MV-4-11 (cell line): ENCODE results near the gene KLRB1.

ENCODE experiments used
- DNase-seq: peaks from one replicate; lab custom pipeline; 2025; lab: John Stamatoyannopoulos, UW

KLRB1 gene

GRCh38 chr12:9607716-9608115 is at the start of gene KLRB1:
TSS of gene KLRB1 (minus strand) at chr12:9607916. CDS start at chr12:9607839, 77 bp downstream.
- DNase-seq, result no peak

- DNase-seq, result peak; percentile 75
Measured at GRCh38 chr12:9651265-9651729, 43.6 kb upstream of the KLRB1 start.

GRCh38 chr12:9650151-9650576 is 42.4 kb upstream of the KLRB1 start:
- DNase-seq, result no peak

GRCh38 chr12:9649532-9649940 is 41.8 kb upstream of the KLRB1 start:
- DNase-seq, result peak; percentile 69

- no peak for DNase-seq
Measured at GRCh38 chr12:9648701-9649531, 41.2 kb upstream of the KLRB1 start.

GRCh38 chr12:9647825-9648700 is 40.3 kb upstream of the KLRB1 start:
- peak; percentile 92 for DNase-seq

GRCh38 chr12:9646794-9647781 is 39.4 kb upstream of the KLRB1 start:
- no peak for DNase-seq

- peak; percentile 6 for DNase-seq
Measured at GRCh38 chr12:9644985-9645551, 37.4 kb upstream of the KLRB1 start.

- no peak for DNase-seq
Measured at GRCh38 chr12:9643266-9643660, 35.5 kb upstream of the KLRB1 start.

- DNase-seq, result peak; percentile 7
Measured at GRCh38 chr12:9642606-9643265, 35.0 kb upstream of the KLRB1 start.

- no peak for DNase-seq
Measured at GRCh38 chr12:9640024-9640423, 32.3 kb upstream of the KLRB1 start.

GRCh38 chr12:9636851-9637206 is 29.1 kb upstream of the KLRB1 start:
- DNase-seq, result no peak

GRCh38 chr12:9636150-9636850 is 28.6 kb upstream of the KLRB1 start:
- peak; percentile 74 for DNase-seq

GRCh38 chr12:9634969-9635754 is 27.4 kb upstream of the KLRB1 start:
- DNase-seq, result no peak

GRCh38 chr12:9634177-9634803 is 26.6 kb upstream of the KLRB1 start:
- DNase-seq, result peak; percentile 47

GRCh38 chr12:9632766-9633165 is 25.1 kb upstream of the KLRB1 start:
- DNase-seq, result no peak

GRCh38 chr12:9626821-9627220 is 19.1 kb upstream of the KLRB1 start:
- no peak for DNase-seq

GRCh38 chr12:9626291-9626690 is 18.6 kb upstream of the KLRB1 start:
- DNase-seq, result peak; percentile 44

- DNase-seq, result peak; percentile 8
Measured at GRCh38 chr12:9625019-9625418, 17.3 kb upstream of the KLRB1 start.
